ENCODE data around the gene PUSL1.
A peak's percentile ranks its signal among the peaks of the same experiment; 100 is the strongest.

DNA sequence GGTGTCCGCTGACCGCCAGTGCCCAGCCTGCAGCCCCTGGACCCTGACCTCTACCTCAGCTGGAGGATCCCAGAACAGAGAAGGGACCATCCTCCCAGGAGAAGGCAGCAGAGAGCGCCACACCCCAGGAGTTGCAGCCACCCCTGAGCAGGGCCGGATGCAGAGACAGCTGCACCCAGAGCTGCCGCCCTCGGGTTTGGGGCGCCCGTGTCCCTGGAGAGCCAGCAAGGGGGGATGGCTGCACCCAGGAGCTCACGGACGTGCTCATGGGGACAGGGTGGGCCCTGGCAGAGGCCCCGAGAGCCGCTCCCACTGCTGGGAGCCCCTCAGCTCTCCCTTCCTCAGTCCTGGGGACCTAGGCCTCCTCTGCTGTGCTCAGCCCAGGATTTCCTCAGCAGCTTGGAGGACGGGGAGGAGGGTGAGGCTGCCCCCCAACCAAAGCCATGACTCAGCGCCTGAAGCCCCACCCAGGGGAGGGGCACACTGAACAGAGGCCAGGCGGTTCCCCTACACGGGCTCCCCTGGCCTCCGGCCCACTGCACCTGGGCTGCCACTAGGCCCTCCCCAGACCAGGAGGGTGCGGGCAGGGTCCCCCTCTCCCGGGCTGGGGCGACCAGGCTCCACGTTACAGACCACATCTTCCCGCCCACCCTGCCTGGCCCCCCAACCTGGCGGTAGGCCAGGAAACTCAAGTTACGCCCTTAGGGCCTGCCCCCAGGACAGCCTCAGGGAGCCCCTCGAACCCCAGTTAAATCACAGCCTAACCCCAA is 2.9 kb upstream of the PUSL1 start:
- TF ChIP-seq, protein P1, sequence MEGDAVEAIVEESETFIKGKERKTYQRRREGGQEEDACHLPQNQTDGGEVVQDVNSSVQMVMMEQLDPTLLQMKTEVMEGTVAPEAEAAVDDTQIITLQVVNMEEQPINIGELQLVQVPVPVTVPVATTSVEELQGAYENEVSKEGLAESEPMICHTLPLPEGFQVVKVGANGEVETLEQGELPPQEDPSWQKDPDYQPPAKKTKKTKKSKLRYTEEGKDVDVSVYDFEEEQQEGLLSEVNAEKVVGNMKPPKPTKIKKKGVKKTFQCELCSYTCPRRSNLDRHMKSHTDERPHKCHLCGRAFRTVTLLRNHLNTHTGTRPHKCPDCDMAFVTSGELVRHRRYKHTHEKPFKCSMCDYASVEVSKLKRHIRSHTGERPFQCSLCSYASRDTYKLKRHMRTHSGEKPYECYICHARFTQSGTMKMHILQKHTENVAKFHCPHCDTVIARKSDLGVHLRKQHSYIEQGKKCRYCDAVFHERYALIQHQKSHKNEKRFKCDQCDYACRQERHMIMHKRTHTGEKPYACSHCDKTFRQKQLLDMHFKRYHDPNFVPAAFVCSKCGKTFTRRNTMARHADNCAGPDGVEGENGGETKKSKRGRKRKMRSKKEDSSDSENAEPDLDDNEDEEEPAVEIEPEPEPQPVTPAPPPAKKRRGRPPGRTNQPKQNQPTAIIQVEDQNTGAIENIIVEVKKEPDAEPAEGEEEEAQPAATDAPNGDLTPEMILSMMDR (conservative IDR thresholded peaks at IDR 0.05): 0 out of 2 replicates have a peak, but pooled peaks have one; percentile 3
- TF ChIP-seq EZH2 (IDR thresholded peaks at IDR 0.05; ENCODE audit: low read depth): no peak
